NCI-H1436 (cell line): ENCODE results near the gene BICC1.
A peak's percentile ranks its signal among the peaks of the same experiment; 100 is the strongest.

Source experiments
- DNase-seq: peaks from one replicate; lab custom pipeline; 2025; lab: John Stamatoyannopoulos, UW

BICC1 gene

GRCh38 chr10:58515291-58515941, 2.7 kb downstream of the BICC1 start:
- no peak for DNase-seq

GRCh38 chr10:58516119-58516518, 3.4 kb downstream of the BICC1 start:
- no peak for DNase-seq

- no peak for DNase-seq
Measured at GRCh38 chr10:58516671-58517070, 4.0 kb downstream of the BICC1 start.

GRCh38 chr10:58517081-58517480, 4.4 kb downstream of the BICC1 start:
- no peak for DNase-seq

GRCh38 chr10:58517491-58518355, 5.1 kb downstream of the BICC1 start:
- DNase-seq: no peak

- DNase-seq: no peak
Measured at GRCh38 chr10:58518775-58519174, 6.1 kb downstream of the BICC1 start.

GRCh38 chr10:58529077-58529728, 16.5 kb downstream of the BICC1 start:
- no peak for DNase-seq

- peak; percentile 33 for DNase-seq
Measured at GRCh38 chr10:58531084-58531695, 18.5 kb downstream of the BICC1 start.

GRCh38 chr10:58535311-58535710, 22.6 kb downstream of the BICC1 start:
- no peak for DNase-seq

GRCh38 chr10:58543141-58543540, 30.5 kb downstream of the BICC1 start:
- DNase-seq: no peak

- DNase-seq: no peak
Measured at GRCh38 chr10:58544135-58544534, 31.5 kb downstream of the BICC1 start.

- DNase-seq: no peak
Measured at GRCh38 chr10:58545427-58545826, 32.8 kb downstream of the BICC1 start.

- DNase-seq: no peak
Measured at GRCh38 chr10:58546137-58546536, 33.5 kb downstream of the BICC1 start.

- DNase-seq: no peak
Measured at GRCh38 chr10:58546722-58547445, 34.2 kb downstream of the BICC1 start.

- DNase-seq: no peak
Measured at GRCh38 chr10:58547963-58548362, 35.3 kb downstream of the BICC1 start.

GRCh38 chr10:58554316-58554715, 41.6 kb downstream of the BICC1 start:
- DNase-seq: no peak

- no peak for DNase-seq
Measured at GRCh38 chr10:58555170-58555929, 42.7 kb downstream of the BICC1 start.

GRCh38 chr10:58555930-58556311, 43.2 kb downstream of the BICC1 start:
- DNase-seq: no peak

GRCh38 chr10:58556516-58557165, 44.0 kb downstream of the BICC1 start:
- DNase-seq: no peak

GRCh38 chr10:58557714-58558113, 45.0 kb downstream of the BICC1 start:
- no peak for DNase-seq

- no peak for DNase-seq
Measured at GRCh38 chr10:58560068-58560467, 47.4 kb downstream of the BICC1 start.
